GM10266 (cell line): ENCODE data around the gene FSIP1.

ENCODE experiments used
- DNase-seq: peaks from one replicate; pipeline ENCODE4 v3.0.0; 2012; ENCODE audit errors: extremely low spot score
- TF ChIP-seq, protein P1 (sequence below): IDR thresholded peaks from 2 replicates; pipeline ENCODE4 v1.5.1; 2012; ENCODE audit warnings: mild to moderate bottlenecking, low read depth; ENCODE audit not compliant: control insufficient read depth, insufficient read depth; ENCODE audit errors: missing control alignments

The FSIP1 gene

DNA sequence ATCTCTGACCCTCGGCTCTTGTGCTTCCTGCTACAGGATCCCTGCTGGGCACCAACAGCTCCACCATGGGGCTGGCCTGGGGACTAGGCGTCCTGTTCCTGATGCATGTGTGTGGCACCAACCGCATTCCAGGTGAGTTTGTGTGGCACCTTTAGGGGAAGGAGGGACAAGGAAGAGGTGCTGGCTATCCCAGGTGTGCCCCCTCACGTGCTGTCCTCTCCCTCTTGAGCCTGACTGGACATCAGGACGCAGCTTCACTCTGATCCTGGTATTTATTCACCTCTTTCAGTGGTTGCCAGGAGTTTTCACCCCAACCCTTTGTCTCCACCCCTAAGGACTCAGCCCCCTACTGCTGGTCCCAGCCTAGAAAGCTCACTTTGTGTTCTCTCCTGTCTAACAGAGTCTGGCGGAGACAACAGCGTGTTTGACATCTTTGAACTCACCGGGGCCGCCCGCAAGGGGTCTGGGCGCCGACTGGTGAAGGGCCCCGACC is 200.8 kb downstream of the FSIP1 start:
- DNase-seq = no peak
- TF ChIP-seq, protein P1, sequence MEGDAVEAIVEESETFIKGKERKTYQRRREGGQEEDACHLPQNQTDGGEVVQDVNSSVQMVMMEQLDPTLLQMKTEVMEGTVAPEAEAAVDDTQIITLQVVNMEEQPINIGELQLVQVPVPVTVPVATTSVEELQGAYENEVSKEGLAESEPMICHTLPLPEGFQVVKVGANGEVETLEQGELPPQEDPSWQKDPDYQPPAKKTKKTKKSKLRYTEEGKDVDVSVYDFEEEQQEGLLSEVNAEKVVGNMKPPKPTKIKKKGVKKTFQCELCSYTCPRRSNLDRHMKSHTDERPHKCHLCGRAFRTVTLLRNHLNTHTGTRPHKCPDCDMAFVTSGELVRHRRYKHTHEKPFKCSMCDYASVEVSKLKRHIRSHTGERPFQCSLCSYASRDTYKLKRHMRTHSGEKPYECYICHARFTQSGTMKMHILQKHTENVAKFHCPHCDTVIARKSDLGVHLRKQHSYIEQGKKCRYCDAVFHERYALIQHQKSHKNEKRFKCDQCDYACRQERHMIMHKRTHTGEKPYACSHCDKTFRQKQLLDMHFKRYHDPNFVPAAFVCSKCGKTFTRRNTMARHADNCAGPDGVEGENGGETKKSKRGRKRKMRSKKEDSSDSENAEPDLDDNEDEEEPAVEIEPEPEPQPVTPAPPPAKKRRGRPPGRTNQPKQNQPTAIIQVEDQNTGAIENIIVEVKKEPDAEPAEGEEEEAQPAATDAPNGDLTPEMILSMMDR = peak; percentile 6

DNA sequence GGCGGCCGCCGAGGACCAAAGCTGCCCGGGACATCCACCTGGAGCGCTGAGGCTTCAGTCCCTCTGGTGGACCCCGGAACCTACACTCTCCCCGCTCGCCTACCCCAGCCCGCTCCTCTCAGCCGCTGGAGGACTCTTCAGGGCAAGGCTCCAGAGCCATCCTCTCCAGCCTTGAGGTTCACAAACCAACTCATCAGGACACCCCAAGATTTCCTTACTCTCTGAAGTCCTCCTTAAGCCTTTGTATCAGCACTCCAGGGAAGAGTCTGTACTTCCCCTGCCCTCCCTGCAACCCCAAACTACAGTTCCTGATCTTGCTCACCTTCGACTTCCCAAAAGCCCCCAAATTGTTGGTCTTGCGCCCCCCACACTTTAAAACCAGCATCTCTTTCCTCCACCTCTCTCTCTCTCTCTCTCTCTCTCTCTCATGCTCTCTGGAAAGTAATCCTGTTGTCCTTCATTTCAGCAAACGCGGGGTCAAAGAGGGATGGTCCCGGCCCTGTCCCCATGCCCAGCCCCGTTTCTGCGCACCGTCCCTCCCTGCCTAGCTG is 201.3 kb downstream of the FSIP1 start:
- no peak for DNase-seq
- TF ChIP-seq, protein P1 = no peak

DNA sequence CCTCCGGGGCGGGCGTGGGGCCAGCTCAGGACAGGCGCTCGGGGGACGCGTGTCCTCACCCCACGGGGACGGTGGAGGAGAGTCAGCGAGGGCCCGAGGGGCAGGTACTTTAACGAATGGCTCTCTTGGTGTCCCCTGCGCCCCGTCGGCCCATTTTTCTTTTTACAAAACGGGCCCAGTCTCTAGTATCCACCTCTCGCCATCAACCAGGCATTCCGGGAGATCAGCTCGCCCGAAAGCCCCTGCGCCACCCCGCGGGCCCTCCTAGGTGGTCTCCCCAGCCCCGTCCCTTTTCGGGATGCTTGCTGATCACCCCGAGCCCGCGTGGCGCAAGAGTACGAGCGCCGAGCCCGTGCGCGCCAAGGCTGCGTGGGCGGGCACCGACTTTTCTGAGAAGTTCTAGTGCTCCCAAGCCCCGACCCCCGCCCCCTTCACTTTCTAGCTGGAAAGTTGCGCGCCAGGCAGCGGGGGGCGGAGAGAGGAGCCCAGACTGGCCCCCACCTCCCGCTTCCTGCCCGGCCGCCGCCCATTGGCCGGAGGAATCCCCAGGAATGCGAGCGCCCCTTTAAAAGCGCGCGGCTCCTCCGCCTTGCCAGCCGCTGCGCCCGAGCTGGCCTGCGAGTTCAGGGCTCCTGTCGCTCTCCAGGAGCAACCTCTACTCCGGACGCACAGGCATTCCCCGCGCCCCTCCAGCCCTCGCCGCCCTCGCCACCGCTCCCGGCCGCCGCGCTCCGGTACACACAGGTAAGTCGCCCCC is 202.0 kb downstream of the FSIP1 start, which contains the start of gene THBS1:
TSS of gene THBS1 (plus strand) at position 595 of the 757 bp plus-strand sequence. CDS start 779 bp downstream, outside the sequence.
- TF ChIP-seq, protein P1 = no peak
- DNase-seq = no peak

DNA sequence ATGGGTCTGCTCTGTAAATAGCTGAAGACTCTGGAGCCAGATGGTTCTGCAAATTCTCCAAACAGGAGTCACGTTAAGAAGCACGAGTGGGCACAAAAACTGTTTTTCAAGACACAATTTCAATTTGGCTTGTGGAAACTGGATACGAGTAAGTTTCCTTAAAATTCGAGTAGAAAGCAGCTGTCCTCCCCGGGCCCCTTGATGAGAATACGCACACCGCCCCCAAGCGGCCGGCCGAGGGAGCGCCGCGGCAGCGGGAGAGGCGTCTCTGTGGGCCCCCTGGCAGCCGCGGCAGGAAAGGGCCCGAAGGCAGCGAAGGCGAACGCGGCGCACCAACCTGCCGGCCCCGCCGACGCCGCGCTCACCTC is 202.5 kb downstream of the FSIP1 start:
- DNase-seq = peak; percentile 83
- TF ChIP-seq, protein P1 = peak; percentile 97

DNA sequence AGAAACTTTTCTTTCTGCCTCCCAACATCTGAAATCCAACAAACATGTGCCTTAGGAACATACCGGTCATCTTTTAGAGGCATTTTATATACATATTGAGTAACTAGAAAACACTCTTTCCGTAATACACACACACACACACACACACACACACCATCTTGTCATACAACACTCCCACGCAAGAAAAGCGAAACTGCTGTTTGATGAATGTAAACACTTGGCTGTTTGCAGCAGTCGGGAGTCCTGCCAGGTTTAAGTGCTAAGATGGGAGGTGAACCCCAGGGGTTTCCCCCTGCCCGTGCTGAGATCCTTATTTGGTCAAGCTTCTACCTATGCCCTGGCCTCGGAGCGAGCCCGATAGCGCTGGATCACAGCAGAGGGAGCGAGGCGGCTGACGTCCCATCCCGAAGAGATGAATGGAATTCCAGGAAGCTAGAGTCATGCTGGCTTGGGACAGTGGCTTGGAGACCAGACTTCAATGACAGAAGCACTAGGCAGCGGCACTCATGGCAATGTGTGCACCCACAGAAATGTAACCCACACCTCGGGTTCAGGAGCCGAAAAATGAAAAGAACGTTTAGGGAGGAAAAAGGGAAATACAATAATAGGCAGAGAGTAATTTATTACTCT is 203.0 kb downstream of the FSIP1 start:
- TF ChIP-seq, protein P1 = no peak
- no peak for DNase-seq

DNA sequence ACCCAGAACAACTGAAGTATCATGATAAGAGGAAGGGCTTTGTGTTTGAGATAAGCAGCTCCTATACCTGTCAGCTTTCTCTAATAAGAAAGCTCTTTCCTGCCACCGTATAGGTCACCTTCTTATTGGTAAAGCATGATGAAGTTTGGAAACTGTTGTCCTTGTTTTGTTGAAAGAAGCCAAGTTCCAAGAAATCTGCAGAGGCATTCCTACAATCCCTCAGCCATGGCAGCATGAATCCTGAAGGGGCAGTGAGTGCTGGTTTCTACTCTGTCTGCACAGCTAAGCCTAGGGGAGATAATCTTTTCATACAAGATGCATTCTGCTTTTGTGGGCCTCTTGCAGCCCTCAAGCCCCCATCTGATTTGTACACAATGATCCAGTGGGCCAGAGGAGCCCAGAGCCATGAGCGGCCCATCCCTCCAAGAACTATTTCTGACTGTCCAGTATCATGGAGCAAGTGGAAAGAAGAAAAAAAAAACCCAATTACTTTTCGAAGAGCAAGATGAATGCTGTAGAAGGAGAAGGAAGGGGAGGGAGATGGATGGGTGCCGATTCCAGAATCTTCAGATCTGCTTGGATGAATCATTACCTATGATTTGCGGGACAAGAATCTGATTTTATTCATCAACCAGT is 203.7 kb downstream of the FSIP1 start:
- TF ChIP-seq, protein P1 = no peak
- DNase-seq = no peak
